ENCODE results near the gene STRIT1. TPM values are rescaled to one million over a fixed set of nuclear protein-coding genes. Genes with fewer than 3 reads are reported as not detected.
A peak's percentile ranks its signal among the peaks of the same experiment; 100 is the strongest.

The STRIT1 gene
- total and polyA plus RNA-seq, 2 of the 4 experiments (the other 2 are of a cell fraction): not detected

DNA sequence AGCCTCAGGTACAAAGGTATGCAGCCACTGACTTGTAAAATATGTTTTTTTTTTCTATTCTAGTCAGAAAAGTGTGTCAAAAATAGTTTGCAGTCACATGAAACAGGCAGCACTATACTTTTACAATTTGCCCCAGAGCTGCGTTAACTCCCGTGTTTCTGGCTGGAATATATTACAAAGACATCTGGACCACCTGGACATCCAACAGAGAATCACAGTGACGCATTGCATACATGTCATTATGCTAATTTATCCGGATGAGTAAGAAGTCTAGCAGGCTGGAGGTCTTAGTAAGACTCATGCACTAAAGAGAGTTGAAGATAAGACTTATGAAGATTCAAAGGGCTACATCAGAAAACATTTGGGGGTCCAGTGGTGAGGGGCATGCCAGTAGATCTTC, 39.2 kb upstream of the STRIT1 start:
- Histone ChIP-seq H3K9me1 (ENCODE audit: insufficient read depth, low read length) (no peaks in the 10 kb centered on the region), H2BK15ac (ENCODE audit: low read depth, low read length) (no peak overlapping the region), H2AK9ac (replicated peaks; ENCODE audit: low read depth, low read length, poor library complexity) (no peak overlapping the region), H3K9me3 (ENCODE audit: control insufficient read depth, insufficient read depth, low read length) (no peaks in the 10 kb centered on the region), H3K4ac (ENCODE audit: low read depth, low read length) (no peak overlapping the region), H3K27ac (ENCODE audit: insufficient read depth, low read length) (no peak overlapping the region), H3K79me1 (ENCODE audit: low read depth in 1 of 2, low read length in 2 of 2) (no peaks in the 10 kb centered on the region), H3K23ac (ENCODE audit: low read depth, low read length) (no peak overlapping the region), H3K18ac (ENCODE audit: low read depth, low read length) (no peak overlapping the region), H3K4me2 (ENCODE audit: low read depth, low read length) (no peak overlapping the region), H3K4me3 (ENCODE audit: insufficient read depth, low read depth, low read length) (no peak overlapping the region), H3K4me1 (ENCODE audit: control insufficient read depth, insufficient read depth, low read length) (no peaks in the 10 kb centered on the region), H3K27me3 (ENCODE audit: control insufficient read depth, insufficient read depth, low read length) (peaks cover 1% of the 10 kb centered on the region; the same call in 1 of the 2 replicates), H2AFZ (replicated peaks; ENCODE audit: low read length, poor library complexity) (no peak overlapping the region), H2BK5ac (ENCODE audit: low read depth, low read length, poor library complexity, severe bottlenecking) (no peak overlapping the region), H3K56ac (ENCODE audit: extremely low read depth, insufficient read depth, low read length) (no peak overlapping the region), H4K5ac (ENCODE audit: low read depth, low read length) (no peak overlapping the region), H4K8ac (ENCODE audit: low read depth in 2 of 2, low read length in 2 of 2) (no peak overlapping the region), H3K9ac (ENCODE audit: low read depth, low read length) (no peak overlapping the region), H4K20me1 (ENCODE audit: insufficient read depth, low read length) (no peaks in the 10 kb centered on the region), H2AK5ac (ENCODE audit: low read depth, low read length) (no peak overlapping the region), H4K91ac (ENCODE audit: insufficient read depth, low read depth, low read length) (no peak overlapping the region), H2BK20ac (ENCODE audit: low read depth, low read length) (no peak overlapping the region), H3K36me3 (ENCODE audit: control insufficient read depth, insufficient read depth, low read length) (no peaks in the 10 kb centered on the region), H3K14ac (replicated peaks; ENCODE audit: low read depth, low read length) (no peak overlapping the region), H2BK120ac (ENCODE audit: low read depth, low read length) (no peak overlapping the region)
- ATAC-seq (ENCODE audit: low read depth): no peak
- no TSS peak for BruUV-seq (replicated peaks)
- WGBS, 2 experiments (ENCODE audit: extremely low coverage in 2 of 2, insufficient read length in 1 of 2): no CpG with 5 or more reads among the region's 4 CpGs
- ChIA-PET POLR2A (ENCODE audit: unreplicated experiment) (no interaction called here), CTCF (no interaction called here)
- DNase-seq: peak; percentile 15
- intact Hi-C loops (cut with micrococcal nuclease) (no loop called here), in situ Hi-C loops (cut with MboI; ENCODE audit: low sequenced_read_pairs) (loop anchor here (25.0 kb wide), 1 partner anchor 770 kb away; no protein-coding TSS in a partner anchor), dilution Hi-C loops (cut with HindIII; ENCODE audit: low sequenced_read_pairs, unreplicated experiment) (no loop called here)
- TF ChIP-seq, protein P1, sequence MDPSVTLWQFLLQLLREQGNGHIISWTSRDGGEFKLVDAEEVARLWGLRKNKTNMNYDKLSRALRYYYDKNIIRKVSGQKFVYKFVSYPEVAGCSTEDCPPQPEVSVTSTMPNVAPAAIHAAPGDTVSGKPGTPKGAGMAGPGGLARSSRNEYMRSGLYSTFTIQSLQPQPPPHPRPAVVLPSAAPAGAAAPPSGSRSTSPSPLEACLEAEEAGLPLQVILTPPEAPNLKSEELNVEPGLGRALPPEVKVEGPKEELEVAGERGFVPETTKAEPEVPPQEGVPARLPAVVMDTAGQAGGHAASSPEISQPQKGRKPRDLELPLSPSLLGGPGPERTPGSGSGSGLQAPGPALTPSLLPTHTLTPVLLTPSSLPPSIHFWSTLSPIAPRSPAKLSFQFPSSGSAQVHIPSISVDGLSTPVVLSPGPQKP (IDR thresholded peaks at IDR 0.05; ENCODE audit: borderline replicate concordance, low read depth, low read length): no peak
- TF ChIP-seq RFX5 (IDR thresholded peaks at IDR 0.05; ENCODE audit: low read depth, low read length) (no peak), SMC3 (IDR thresholded peaks at IDR 0.05; ENCODE audit: low read depth, low read length) (no peak), MAFK (IDR thresholded peaks at IDR 0.05; ENCODE audit: low read depth, low read length) (no peak), NFE2L2 (IDR thresholded peaks at IDR 0.05; ENCODE audit: low read depth, low read length) (no peak), RAD21 (IDR thresholded peaks at IDR 0.05; ENCODE audit: low read length) (no peak), CEBPB (IDR thresholded peaks at IDR 0.05; ENCODE audit: low read depth, low read length) (no peak), CHD1 (IDR thresholded peaks at IDR 0.05; ENCODE audit: low read depth, low read length) (no peak), MXI1 (IDR thresholded peaks at IDR 0.05; ENCODE audit: borderline replicate concordance, low read depth, low read length) (no peak), FOS (IDR thresholded peaks at IDR 0.05; ENCODE audit: low read depth, low read length) (no peak), POLR2A (IDR thresholded peaks at IDR 0.05; ENCODE audit: low read depth, low read length) (no peak), RCOR1 (IDR thresholded peaks at IDR 0.05; ENCODE audit: insufficient replicate concordance, low read length) (no peak), MAZ (IDR thresholded peaks at IDR 0.05; ENCODE audit: borderline replicate concordance, low read depth, low read length) (no peak), BHLHE40 (IDR thresholded peaks at IDR 0.05; ENCODE audit: low read depth, low read length) (no peak)
- TF ChIP-seq, protein P2, sequence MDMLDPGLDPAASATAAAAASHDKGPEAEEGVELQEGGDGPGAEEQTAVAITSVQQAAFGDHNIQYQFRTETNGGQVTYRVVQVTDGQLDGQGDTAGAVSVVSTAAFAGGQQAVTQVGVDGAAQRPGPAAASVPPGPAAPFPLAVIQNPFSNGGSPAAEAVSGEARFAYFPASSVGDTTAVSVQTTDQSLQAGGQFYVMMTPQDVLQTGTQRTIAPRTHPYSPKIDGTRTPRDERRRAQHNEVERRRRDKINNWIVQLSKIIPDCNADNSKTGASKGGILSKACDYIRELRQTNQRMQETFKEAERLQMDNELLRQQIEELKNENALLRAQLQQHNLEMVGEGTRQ (IDR thresholded peaks at IDR 0.05; ENCODE audit: low read depth, low read length): no peak
- TF ChIP-seq, protein P3, sequence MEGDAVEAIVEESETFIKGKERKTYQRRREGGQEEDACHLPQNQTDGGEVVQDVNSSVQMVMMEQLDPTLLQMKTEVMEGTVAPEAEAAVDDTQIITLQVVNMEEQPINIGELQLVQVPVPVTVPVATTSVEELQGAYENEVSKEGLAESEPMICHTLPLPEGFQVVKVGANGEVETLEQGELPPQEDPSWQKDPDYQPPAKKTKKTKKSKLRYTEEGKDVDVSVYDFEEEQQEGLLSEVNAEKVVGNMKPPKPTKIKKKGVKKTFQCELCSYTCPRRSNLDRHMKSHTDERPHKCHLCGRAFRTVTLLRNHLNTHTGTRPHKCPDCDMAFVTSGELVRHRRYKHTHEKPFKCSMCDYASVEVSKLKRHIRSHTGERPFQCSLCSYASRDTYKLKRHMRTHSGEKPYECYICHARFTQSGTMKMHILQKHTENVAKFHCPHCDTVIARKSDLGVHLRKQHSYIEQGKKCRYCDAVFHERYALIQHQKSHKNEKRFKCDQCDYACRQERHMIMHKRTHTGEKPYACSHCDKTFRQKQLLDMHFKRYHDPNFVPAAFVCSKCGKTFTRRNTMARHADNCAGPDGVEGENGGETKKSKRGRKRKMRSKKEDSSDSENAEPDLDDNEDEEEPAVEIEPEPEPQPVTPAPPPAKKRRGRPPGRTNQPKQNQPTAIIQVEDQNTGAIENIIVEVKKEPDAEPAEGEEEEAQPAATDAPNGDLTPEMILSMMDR (conservative IDR thresholded peaks at IDR 0.05; ENCODE audit: low read depth, low read length): no peak
